GM21447 (cell line): ENCODE results near the gene FAM76B.
A peak's percentile ranks its signal among the peaks of the same experiment; 100 is the strongest.
"Not testable (repeated sequence)": the region's sequence is repeated elsewhere in the genome, so short reads cannot be mapped to it uniquely, and the experiment has no call there.

Source experiments
- ATAC-seq: cut with Tn5 transposase; IDR thresholded peaks from one replicate; pipeline ENCODE4 v1.9.1; 2021; ENCODE audit not compliant: unreplicated experiment

Gene FAM76B

DNA sequence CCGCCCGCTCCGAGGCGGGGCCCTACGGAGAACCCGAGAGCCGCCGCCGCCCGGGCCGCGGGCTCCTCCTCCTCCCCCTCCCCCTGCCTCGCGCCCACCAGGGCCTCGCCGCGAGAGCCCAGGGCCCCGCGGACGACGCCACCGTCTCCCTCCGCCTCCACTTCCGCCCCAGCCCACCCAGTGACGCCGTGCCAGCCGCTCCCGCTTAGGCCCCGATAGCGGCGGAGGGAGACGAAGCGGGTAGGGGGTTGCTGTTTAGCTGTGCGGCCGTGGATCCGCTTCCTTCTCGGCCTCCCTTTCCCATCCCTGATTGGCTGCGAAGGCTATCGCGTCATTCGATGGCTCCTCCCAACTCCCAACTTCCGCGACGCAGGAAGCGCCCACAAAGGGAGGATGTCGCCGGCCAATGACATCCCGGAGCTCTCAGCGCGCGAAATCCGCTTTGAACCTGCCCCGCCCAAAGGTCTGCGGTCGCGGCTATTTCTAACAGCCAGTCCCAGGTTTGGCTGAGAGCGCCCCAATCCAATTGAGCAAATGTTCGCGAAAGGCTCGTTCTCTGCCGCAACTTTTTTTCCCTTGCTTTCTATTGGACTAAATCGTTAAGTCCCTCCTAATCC lies at the start of gene FAM76B:
FAM76B (minus strand) TSS at position 277 of the 617 bp plus-strand sequence. CDS start 304 bp downstream, outside the sequence.
- ATAC-seq = peak; percentile 68

DNA sequence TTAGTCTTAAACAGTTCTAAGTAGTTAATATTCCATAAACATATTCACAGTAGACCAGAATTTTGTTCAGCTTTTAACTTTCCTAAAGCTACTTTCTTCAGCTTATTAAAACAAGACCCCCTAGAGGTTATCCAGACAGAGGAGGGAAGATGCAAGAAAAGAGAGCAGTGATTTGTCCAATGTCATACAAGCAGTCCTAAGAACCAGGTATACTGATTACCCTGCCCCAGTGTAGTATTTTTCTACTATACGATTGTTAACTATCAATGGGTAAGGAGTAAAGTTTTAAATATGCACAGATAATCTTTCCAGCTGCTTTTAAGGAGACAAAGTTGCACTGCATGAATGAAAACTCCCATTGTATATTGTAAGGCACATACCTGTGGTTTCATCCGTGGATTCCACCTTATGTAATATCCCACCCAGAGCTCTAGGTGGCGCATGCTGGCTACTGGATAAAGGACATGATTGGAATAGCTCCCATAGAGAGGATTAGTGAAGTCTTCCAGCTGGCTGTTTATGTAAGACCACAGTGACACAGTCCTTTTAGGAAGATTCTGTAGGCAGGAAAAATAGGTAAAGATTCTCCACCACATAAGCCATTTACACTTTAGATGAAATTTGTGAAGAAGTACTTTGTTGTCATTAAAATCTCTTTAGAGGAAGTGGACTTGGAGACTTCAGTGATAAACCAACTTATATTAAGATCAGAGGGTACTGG lies 46.3 kb upstream of the FAM76B start:
- ATAC-seq = peak; percentile 98

DNA sequence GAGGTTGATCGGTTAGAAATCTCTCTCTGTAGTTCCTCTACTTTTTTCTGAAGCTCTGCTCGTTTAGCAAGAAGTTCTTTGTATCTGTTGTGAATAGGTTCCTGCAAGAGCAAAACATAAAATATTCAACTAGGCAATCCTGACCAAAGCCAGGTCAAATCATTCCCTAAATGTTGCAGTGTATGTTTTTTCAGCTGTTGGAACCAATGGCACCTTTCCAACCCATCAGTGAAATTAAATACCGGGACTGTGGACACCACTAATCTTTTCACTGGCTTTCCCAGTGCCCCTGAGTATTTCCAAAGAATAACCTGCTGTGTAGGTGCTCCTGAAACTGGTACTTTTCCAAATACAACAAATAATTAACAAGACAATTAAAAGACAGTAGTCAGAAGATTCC lies 45.8 kb upstream of the FAM76B start:
- no peak for ATAC-seq

DNA sequence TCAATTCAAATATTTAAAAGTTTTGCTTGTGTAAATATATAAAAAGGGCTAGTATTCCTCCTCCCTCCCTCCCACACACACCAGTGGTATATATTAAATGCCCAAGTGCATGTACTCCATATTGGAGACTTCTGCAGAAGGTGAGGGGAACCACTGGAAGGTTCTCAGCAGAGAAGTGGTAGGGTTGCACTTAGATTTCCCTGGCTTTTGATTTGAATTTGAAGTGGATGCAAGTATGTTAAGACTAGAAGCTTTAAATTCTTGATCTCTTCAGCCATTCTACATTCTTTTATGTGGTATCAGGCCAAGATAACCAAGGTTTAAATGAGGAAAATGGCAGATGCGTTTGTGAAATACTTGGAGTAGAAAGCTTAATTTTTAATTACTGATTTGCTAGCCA lies 43.8 kb upstream of the FAM76B start:
- ATAC-seq = no peak

DNA sequence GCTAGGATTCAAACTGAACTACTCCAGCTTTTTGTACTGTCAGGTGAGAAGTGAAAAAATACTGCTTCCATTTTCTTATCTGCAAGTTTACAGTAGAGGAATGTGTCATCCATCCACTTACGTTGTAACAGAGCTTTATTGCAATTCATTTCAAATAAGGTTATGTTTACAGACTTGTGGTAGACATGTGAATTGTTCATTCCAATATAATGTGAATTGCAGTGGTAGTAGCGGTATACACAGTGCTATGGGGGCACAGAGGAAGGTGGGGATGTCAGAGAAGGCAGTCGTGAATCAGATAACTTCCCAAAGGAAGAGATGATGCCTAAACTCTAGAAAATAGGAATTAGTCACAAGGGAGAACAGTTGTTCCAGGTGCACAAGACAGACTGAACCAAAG lies 43.2 kb upstream of the FAM76B start:
- ATAC-seq = no peak

DNA sequence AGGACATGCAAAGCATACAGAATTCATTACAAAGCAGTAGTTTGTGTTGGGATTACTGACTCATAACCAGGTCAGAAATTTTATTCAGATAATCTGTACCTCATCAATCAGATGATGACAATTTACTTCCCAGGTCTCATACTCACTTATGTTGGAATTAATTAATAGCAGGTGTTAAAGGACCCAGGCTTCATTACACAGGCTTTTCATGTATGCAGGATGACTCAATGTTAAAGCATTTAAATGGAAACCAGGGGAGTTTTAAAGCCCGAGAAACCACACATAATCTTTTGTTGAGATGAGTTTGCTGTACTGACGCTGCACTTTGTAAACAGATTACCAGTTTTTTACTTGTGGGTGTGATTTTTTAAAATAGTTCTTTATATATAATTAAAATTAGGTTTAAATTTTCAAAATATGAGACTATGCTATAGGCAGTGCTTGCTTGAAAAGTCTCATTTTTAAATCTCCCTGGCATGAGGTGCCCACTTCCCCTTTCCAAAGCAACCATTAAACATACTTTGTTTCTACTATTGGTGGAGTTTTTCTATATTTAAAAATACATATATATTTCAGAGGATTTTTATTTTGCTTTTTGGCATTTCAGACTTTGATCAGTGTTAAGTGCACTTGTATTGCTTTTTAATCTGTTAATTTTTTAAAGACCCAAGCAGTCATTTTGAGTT lies 41.8 kb upstream of the FAM76B start:
- no peak for ATAC-seq

DNA sequence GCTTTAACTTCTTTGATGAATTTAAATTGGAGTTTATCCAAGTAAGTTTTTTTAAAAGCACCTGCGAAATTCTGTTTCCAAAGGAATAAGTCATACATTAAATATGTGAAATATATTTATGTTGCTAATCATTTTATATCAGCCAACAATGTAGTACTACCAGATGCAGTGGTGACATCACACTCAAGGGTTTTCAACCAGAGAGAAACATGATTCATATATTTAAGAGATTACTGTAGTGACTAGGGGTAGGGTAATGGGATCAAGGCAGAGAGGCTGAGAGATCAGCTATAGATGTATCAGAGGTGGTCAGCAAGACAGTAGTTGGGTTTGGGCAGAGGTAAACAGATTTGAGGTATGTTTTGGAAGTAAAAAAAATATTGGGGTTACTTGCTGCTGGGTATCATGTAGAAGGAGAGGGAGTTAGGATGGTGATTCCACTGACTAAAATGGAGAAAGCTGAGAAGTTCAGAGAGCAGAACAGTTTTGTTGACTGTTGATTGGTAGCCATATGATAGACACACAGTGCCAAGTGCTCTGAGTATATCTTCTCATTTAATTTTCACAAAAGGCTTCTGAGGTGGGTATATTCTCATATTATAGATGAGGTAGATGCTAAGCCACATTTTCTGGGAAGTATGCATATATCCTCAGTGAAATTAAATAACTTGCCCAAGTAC lies 40.1 kb upstream of the FAM76B start:
- ATAC-seq = no peak

DNA sequence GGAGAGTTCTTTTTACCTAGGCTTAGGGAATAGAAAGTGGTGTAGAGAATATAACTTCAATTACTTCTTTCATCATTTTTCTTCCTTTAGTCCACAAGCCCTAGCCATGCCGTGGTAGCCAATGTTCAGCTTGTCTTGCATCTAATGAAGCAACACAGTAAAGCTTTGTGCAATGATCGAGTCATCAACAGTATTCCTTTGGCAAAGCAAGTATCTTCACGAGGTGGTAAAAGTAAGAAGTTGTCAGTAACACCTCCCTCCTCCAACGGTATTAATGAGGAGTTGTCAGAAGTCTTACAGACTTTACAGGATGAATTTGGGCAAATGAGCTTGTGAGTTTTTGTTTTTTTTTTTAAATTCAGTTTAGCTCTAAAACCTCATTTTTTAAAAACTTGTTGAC lies 38.1 kb upstream of the FAM76B start:
- ATAC-seq = no peak

DNA sequence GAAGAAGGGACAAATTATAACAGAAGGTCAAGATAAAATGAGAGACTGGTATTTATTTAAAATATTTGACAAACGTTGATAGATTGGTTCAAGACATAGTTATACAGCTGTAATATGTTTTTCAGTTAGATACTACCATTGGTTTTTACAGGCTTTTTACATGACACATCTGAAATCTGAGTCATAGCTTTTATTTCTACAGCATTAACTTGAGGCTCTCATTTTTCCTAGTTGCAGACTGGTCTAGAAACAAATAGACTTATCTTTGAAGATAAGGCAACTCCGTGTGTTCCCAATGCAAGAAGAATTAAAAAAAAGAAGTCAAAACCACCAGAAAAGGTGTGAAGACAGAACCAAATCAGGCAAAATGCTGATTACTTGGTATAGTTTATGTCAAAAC lies 32.1 kb upstream of the FAM76B start:
- ATAC-seq = no peak

DNA sequence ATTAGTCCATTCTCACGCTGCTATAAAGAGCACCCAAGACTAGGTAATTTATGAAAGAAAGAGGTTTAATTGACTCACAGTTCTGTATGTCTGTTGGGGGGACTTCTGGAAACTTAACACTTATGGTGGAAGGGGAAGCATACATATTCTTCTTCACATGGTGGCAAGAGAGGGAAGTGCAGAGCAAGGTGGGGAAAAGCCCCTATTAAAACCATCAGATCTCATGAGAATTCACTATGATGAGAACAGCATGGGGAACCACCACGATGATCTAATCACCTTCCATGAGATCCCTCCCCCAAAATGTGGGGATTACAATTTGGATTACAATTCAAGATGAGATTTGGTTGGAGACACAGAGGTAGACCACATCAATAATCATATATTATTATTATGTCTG lies 26.5 kb upstream of the FAM76B start:
- no peak for ATAC-seq

DNA sequence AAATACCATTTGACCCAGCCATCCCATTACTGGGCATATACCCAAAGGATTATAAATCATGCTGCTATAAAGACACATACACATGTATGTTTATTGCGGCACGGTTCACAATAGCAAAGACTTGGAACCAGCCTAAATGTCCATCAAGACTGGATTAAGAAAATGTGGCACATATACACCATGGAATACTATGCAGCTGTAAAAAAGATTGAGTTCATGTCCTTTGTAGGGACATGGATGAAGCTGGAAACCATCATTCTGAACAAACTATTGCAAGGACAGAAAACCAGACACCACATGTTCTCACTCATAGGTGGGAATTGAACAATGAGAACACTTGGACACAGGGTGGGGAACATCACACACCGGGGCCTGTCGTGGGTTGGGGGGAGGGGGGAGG lies 21.5 kb upstream of the FAM76B start:
- not testable (repeated sequence) for ATAC-seq

DNA sequence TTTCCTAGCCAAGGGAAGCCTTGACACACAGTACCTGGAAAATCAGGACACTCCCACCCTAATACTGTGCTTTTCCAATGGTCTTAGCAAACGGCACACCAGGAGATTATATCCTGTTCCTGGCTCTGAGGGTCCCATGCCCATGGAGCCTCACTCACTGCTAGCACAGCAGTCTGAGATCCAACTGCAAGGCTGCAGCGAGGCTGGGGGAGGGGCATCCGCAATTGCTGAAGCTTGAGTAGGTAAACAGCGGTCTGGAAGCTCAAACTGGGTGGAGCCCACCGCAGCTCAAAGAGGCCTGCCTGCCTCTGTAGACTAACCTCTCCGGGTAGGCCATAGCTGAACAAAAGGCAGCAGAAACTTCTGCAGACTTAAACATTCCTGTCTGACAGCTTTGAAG lies 16.9 kb upstream of the FAM76B start:
- ATAC-seq = not testable (repeated sequence)

DNA sequence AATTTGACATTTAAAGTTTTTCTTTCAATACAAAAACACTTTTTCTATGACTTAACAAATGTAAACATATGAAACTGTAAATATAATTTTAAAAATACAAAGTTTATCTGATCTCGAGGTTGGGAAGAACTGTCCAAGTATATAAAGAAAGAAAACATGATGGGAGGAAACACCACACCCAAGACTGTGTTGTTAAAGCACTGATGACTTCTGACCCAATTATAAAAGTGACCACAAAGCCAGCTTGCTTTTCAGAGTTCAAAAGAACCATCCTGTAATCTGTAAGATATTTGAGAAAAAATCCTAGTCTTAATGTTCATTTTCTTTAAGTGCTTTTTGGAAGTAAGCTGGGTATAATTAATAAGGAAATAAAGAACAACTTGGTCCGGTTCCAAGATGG lies 16.3 kb upstream of the FAM76B start:
- ATAC-seq = no peak

DNA sequence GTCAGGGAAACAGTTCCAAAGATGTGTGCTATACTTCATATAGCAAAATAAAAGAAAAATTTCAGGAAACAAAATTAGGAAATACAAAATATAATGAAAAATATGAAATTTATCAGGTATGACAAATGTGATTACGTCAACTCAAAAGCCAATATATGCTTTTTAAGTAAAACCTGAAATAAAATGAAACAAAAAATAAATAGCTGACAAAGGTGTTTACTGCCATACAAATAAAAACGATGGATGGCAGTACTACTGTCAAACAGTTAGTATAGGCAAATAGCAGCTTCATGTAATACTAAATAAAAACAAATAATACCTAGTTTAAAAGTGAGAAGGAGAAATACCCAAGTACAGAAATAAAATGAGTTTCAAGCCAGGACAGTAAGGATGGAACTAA lies 14.4 kb upstream of the FAM76B start:
- no peak for ATAC-seq

DNA sequence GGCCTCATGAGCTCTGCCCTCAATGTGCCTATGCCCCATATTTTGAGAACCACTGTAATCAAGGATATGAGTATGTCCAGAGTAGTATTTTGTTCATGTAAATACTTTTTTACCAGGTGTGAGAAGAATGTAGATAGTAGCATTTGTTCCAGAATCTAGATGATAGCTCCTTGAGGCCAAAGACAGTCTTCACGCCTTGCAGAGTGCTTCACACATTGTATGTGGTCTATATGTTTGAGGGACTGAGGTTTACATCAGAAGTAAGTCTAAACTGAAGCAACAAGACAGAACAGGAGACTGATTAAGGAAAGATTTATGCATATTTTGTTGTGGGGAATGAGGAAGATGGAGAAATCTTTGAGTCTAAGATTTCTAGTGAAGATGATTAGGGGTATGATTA lies 13.2 kb upstream of the FAM76B start:
- no peak for ATAC-seq

DNA sequence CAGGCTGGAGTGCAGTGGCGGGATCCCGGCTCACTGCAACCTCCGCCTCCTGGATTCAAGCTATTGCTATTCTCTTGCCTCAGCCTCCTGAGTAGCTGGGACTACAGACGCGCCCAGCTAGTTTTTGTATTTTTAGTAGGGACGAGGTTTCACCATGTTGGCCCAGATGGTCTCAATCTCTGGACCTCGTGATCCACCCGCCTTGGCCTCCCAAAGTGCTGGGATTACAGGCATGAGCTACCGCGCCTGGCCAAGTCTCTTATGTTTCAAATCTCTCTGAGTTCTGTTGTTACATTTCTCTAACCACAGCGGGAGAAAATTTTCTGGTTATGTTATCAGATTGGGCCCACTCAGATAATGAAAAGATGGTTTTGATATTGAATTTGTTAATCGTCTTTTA lies 10.9 kb upstream of the FAM76B start:
- ATAC-seq = no peak

DNA sequence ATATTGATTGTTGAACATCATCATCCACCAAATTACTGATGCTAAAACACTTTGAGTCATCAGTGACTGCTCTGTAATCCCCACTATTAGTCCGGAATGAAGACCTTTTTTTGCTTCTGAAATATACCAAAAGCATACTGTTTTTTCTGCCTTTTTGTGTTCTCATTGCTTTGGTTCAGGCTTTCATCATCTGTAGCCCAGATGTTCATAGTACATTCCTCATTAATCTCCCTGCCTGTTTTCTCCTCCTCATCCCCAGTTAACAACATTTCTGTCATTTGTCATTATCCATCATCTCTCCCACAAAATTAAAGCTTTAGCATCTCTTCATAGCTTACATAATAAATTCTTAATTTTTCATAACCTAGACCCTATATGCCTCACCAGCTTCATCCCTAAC lies 10.0 kb upstream of the FAM76B start:
- ATAC-seq = no peak

DNA sequence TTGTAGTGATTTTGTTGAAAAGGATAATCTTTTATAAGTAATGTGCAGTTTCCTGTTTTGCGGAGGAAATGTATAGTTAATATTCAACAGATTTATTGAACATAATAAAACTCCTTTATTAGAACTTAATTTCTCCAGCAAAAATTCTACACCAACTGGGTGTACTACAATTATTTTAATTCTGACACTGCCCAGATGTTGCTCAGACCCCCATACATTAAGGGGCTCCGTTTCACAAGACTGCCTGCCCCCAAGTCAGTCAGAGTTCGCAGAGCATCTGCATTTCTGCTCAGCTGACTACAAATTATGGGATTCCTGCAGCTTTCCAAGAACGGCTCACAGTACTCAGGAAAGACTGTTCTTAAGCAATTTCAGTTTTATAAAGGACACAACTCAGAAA lies 6.9 kb upstream of the FAM76B start:
- ATAC-seq = no peak

DNA sequence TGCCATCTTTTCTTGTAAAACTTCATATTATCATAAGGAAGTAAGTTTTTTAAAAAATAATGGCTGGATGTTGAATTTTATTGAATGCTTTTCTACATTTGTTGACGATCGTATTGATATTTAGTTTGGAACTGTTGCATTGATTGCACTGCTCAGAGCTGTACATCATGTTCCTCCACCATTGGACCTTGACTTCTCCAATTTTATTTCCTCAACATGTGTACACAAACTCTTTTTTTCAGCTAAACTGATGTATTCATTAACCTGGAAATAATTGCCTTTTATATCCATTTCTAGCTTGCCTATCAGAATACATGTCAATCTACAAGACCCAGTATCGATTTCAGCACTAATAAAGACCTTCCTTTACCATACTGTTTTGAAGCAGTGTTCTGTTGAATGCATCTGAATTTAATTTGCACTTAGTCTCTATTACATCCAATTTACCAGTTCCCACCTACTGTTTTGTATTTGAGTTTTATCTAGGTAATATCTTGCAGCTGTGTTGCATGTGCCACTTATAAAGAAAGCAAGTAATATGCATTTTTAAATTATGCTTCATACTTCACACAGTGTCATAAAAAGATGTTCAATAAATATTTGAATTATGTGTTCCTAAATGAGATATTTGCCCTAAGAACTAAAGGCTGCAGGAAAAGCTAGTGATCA lies 6.2 kb upstream of the FAM76B start:
- ATAC-seq = no peak

DNA sequence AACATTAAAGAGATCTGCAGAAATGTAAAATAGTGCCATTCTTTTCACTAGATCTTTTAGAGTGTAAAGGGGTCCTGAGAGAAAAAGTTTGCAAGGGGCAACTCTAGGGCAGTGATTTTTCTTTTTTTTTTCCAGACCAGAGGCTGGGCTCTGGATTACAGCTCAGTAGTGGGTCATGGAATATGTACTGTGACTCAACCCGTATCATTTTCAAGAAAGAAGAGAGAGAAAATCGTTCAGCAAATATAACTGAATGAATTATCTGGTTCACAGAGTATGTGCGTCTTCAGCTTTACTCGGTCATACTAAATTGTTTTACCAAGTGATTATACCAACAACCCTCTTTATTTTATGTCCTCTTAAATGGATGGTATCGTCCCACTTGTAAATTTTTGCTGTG lies 4.5 kb upstream of the FAM76B start:
- no peak for ATAC-seq

DNA sequence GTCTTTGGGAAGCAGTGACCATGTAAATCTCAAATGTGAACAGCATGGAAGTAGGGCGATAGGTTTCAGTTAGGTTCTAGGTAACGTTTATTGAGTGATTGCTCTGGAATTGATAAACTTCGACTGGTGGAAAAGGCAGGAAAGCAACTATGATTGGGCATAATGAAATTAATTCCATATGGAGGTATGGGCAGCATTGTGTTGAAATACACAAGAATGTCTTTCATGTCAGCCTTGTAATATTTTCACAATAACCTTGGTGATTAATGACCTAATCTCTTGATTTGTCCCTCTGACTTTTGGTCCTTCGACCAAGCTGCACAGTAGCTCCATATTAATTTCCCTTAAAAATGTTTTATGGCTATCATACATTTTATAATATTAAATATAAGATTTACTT lies 3.5 kb upstream of the FAM76B start:
- no peak for ATAC-seq
